GM21576 (cell line): ENCODE measurements around the gene BEND6.
A peak's percentile ranks its signal among the peaks of the same experiment; 100 is the strongest.

ENCODE experiments used
- ATAC-seq: cut with Tn5 transposase; IDR thresholded peaks from one replicate; pipeline ENCODE4 v1.9.1; 2021; ENCODE audit warnings: mild to moderate bottlenecking, moderate library complexity; ENCODE audit not compliant: unreplicated experiment

The BEND6 gene

GRCh38 chr6:56940463-56940862 is 14.4 kb upstream of the BEND6 start:
- no peak for ATAC-seq

- no peak for ATAC-seq
Observed at GRCh38 chr6:56940977-56941376, 13.9 kb upstream of the BEND6 start.

DNA sequence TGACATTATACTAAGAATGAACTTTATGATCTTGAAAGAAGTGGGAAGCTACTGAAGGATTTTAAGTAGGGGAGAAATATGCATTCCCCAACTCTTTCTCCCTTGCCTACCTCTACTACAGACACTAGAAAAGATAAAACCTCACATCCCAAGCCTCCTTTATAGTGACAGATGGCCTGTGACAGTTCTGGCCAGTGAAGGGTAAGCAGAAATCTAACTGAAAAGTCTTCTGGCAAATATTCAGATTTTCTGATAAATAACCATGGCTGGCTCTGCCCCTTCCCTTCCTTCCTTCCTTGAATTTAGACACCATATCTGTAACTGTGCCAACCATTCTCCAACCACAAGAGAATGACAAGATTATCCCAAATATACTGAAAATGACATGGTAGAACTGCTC is 10.2 kb upstream of the BEND6 start:
- ATAC-seq, result no peak

- ATAC-seq, result no peak
Observed at GRCh38 chr6:56946368-56946767, 8.5 kb upstream of the BEND6 start.

- ATAC-seq, result no peak
Observed at GRCh38 chr6:56947924-56948323, 7.0 kb upstream of the BEND6 start.

DNA sequence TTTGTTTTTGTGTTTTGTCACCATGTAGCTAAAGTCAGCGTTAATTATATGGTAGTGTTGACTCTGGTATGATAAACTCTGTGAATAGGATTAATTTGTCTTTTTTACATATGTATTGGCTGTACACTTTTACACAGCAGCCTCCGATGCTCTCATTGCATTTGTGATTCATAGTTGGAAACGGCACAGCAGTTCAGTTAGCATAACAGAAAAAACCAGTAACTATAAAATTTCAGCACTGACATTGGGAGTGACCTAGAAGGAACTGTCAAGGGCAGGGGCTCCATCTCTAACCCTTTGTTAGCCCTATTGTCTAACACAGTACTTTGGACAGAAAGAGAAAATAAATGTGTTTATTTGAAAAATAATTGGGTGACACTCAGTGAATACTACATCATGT is 5.6 kb upstream of the BEND6 start:
- no peak for ATAC-seq

DNA sequence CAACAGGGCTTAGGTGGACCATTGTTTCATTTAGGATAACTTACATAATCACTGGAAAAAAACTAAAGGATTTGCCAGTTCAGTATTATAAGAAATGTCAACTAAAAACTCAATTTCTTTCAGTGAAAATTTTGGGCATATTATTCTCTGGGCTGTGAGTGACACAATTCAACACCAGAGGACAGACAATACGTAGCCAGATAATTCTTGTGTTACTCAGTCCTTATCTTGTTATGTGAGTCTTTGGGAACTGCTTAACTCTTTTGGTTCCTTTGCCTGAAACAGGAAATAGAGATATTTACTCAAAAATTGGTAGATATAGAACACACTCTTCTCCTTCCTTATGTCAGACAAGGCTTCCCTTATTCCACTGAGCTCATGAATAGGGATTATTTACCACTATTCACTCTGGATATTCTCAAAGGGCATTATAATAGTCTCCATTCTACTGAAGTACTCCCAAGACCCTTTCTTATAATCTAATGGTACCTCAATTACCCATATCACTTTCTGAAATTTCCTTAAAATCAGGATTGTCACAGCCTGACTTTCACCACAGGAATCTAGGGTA is 4.9 kb upstream of the BEND6 start:
- ATAC-seq, result no peak

- ATAC-seq, result no peak
Observed at GRCh38 chr6:56951049-56951831, 3.7 kb upstream of the BEND6 start.

GRCh38 chr6:56953597-56954402 is 1.1 kb upstream of the BEND6 start:
- no peak for ATAC-seq

GRCh38 chr6:56955171-56956155 is 556 bp downstream of the BEND6 start:
- ATAC-seq, result peak; percentile 68

GRCh38 chr6:56956491-56956890 is 1.6 kb downstream of the BEND6 start:
- no peak for ATAC-seq

DNA sequence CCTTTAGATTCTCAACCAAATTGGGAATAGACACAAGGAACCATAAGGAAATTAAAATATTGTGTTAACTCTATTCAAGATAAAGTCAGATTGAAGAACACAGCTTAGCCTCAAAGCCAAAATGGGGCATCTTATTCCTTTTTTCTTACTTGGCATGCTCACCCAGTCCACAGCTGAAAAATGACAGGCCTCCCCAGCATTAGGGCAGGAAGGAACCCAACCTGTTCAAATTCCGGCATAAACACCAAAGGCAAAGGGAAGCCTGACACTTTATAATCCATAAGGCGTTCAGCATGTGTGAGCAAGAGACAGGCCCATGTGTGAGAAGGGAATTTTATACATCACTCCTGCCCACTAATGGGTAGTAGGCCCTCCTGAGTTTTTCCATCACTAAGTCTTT is 2.9 kb downstream of the BEND6 start:
- no peak for ATAC-seq

GRCh38 chr6:56958481-56958880 is 3.6 kb downstream of the BEND6 start:
- ATAC-seq, result no peak

DNA sequence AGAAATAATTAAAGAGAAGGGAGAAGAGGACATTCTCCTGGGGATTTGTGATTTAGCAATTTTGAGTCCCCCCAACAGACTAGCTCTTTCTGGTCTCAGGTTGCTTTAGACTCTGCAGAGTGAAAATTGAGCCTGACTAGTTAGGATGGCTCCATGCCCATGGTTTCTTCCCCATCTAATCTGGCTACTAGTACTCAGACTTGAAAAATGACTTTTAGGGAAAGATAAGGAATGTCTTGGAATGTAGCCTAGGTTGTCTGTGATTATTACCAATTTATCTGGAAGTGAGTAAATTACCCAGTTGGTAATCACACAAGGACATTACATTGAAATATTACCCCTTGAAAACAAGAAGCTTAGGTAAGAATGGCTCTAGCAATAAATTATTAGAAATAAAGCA is 4.2 kb downstream of the BEND6 start:
- no peak for ATAC-seq

GRCh38 chr6:56959938-56960337 is 5.0 kb downstream of the BEND6 start:
- no peak for ATAC-seq

- ATAC-seq, result no peak
Observed at GRCh38 chr6:56961151-56961550, 6.2 kb downstream of the BEND6 start.

DNA sequence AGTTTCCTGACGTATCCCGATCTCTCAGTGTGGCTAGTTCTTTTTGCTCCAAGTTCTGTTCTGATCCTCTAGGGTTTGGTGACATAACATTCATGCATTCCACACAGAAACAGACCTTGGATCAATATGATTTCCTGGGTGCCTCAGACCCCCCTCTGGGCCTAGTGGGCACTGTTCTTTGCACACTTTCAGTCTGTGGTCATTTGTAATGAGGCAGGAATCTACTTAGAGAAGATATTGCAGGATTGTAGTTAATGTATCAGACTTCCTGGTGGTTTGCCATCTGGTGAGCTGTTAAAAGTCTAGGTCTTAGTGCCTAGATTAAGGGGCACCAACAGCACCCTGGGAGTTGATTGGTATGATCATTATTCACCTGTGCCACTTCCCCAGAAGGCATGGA is 7.5 kb downstream of the BEND6 start:
- ATAC-seq, result no peak

DNA sequence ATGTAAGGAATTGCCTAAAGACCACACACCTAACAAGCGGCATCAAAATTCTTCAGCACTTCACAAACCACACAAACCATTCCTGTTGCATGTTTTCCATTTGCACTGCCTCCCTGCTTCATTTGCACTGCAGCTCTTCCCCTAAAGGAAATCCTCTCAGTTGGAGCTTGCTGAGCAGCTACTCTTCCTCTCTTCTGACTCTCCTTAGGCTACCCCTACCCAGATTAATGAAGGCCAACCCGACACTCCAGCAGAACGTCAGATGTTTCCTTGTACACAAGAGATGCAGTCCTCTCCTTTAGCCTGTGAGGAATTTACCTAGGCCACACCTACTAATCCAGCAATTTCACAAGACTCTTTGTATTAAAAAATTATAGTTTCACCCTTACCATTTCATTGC is 8.1 kb downstream of the BEND6 start:
- ATAC-seq, result no peak

- ATAC-seq, result no peak
Observed at GRCh38 chr6:56963793-56964192, 8.9 kb downstream of the BEND6 start.

DNA sequence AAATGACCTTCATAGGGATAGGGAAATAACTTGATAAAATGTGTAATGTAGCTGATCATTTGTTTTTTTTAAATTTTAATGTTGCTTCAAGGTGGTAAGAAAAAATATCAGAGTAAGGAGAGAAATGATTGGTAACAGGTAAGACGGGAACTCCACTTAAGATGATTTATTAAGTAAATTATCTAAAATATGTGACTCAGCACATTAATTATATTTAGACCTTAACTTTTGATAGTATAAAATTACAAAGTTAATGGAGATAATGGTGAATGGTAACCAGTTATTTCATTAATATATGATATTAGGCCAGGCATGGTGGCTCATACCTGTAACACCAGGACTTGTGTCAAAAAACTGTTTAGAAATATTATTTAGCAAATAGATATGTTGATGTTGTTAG is 10.2 kb downstream of the BEND6 start:
- no peak for ATAC-seq

DNA sequence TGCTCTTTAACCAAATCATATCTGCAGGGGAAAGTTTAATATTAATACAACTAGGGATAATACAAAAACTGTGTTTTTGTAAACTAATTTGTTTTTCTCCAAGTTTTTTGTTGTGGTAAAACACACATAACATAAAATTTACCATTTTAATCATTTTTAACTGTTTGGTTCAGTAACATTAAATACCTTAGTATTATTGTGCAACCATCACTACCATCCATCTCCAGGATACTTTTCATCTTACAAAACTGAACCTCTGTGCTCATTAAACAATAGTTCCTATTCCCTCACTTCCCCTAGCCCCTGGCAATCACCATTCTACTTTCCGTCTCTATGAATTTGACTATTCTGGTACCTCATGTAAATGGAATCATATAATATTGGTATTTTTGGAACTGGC is 15.9 kb downstream of the BEND6 start:
- ATAC-seq, result no peak
